Measurements from ENCODE around the gene TMEM9B.
A peak's percentile ranks its signal among the peaks of the same experiment; 100 is the strongest.

TMEM9B gene

GRCh38 chr11:8971924-8972316, 7.7 kb upstream of the TMEM9B start:
- TF ChIP-seq CTCF (conservative IDR thresholded peaks at IDR 0.05; ENCODE audit: low read depth, low read length) = no peak
- H3K4me3 ChIP-seq (ENCODE audit: low read length) = no peak overlapping the region
- DNase-seq (ENCODE audit: low read depth) = no peak

- TF ChIP-seq CTCF (conservative IDR thresholded peaks at IDR 0.05; ENCODE audit: low read depth, low read length) = no peak
- no peak for DNase-seq (ENCODE audit: low read depth)
- H3K4me3 ChIP-seq (ENCODE audit: low read length) = no peak overlapping the region
These were observed 7.1 kb upstream of the TMEM9B start for GRCh38 chr11:8971196-8971923.

- H3K4me3 ChIP-seq (ENCODE audit: low read length) = no peak overlapping the region
- TF ChIP-seq CTCF (conservative IDR thresholded peaks at IDR 0.05; ENCODE audit: low read depth, low read length) = no peak
- no peak for DNase-seq (ENCODE audit: low read depth)
These were observed 2.9 kb upstream of the TMEM9B start for GRCh38 chr11:8967184-8967583.

- peak; percentile 46 for DNase-seq (ENCODE audit: low read depth)
- no peak for TF ChIP-seq CTCF (conservative IDR thresholded peaks at IDR 0.05; ENCODE audit: low read depth, low read length)
- peak overlapping the region; percentile 83 for H3K4me3 ChIP-seq (ENCODE audit: low read length)
These were observed 496 bp downstream of the TMEM9B start for GRCh38 chr11:8963569-8964323.

- no peak for TF ChIP-seq CTCF (conservative IDR thresholded peaks at IDR 0.05; ENCODE audit: low read depth, low read length)
- peak overlapping the region; percentile 83 for H3K4me3 ChIP-seq (ENCODE audit: low read length)
- DNase-seq (ENCODE audit: low read depth) = no peak
These were observed 1.4 kb downstream of the TMEM9B start for GRCh38 chr11:8962841-8963240.

- DNase-seq (ENCODE audit: low read depth) = no peak
- H3K4me3 ChIP-seq (ENCODE audit: low read length) = no peak overlapping the region
- no peak for TF ChIP-seq CTCF (conservative IDR thresholded peaks at IDR 0.05; ENCODE audit: low read depth, low read length)
These were observed 2.8 kb downstream of the TMEM9B start for GRCh38 chr11:8961401-8961800.

Data from retinal pigment epithelial cell (primary cell).